Endodermal cell (in vitro differentiated cells): ENCODE measurements around the gene TBPL2. TPM values are rescaled to one million over a fixed set of nuclear protein-coding genes. Genes with fewer than 3 reads are reported as not detected.

Experiments
- DNase-seq: peaks from one replicate; pipeline ENCODE4 v3.0.0-alpha.2; 2017
- H3K27ac ChIP-seq: 2 replicates; pipeline ENCODE4 v1.5.1; 2013; ENCODE audit warnings: mild to moderate bottlenecking, low read depth, low read length, moderate library complexity
- H3K27me3 ChIP-seq: 2 replicates; pipeline ENCODE4 v1.6.1; 2013; ENCODE audit warnings: mild to moderate bottlenecking, low read length, moderate library complexity; ENCODE audit not compliant: insufficient read depth, control insufficient read depth, poor library complexity, severe bottlenecking
- H3K36me3 ChIP-seq: 2 replicates; pipeline ENCODE4 v1.7.0; 2013; ENCODE audit warnings: mild to moderate bottlenecking, low read length, moderate library complexity; ENCODE audit not compliant: control insufficient read depth, insufficient read depth
- H3K4me1 ChIP-seq: one replicate; pipeline ENCODE4 v1.7.0; 2013; ENCODE audit warnings: low read length; ENCODE audit not compliant: control insufficient read depth, insufficient read depth
- H3K4me3 ChIP-seq: 2 replicates; pipeline ENCODE4 v1.5.1; 2013; ENCODE audit warnings: mild to moderate bottlenecking, low read length, moderate library complexity
- H3K9ac ChIP-seq: 2 replicates; pipeline ENCODE4 v1.6.1; 2013; ENCODE audit warnings: mild to moderate bottlenecking, low read length, moderate library complexity; ENCODE audit not compliant: poor library complexity, severe bottlenecking; ENCODE audit errors: extremely low read depth
- H3K9me3 ChIP-seq: 2 replicates; pipeline ENCODE4 v1.6.1; 2013; ENCODE audit warnings: mild to moderate bottlenecking, low read length, moderate library complexity; ENCODE audit not compliant: control insufficient read depth
- H3K27ac Mint-ChIP-seq: 2 replicates; pipeline ENCODE4 v1.8.0; 2020; ENCODE audit warnings: mixed read lengths
- H3K27me3 Mint-ChIP-seq: 2 replicates; pipeline ENCODE4 v1.8.0; 2021; ENCODE audit warnings: mild to moderate bottlenecking, mixed read lengths; ENCODE audit not compliant: insufficient read depth
- H3K36me3 Mint-ChIP-seq: 2 replicates; pipeline ENCODE4 v1.8.0; 2020; ENCODE audit warnings: low read depth, mixed read lengths
- H3K4me1 Mint-ChIP-seq: 2 replicates; pipeline ENCODE4 v1.8.0; 2020; ENCODE audit warnings: mixed read lengths
- H3K4me3 Mint-ChIP-seq: 2 replicates; pipeline ENCODE4 v1.8.0; 2020; ENCODE audit warnings: mild to moderate bottlenecking, moderate library complexity, mixed read lengths
- H3K9me3 Mint-ChIP-seq: 2 replicates; pipeline ENCODE4 v1.8.0; 2020; ENCODE audit warnings: mild to moderate bottlenecking, mixed read lengths
- WGBS, 2 experiments: methylation state at CpG; one replicate each; pipeline versions ENCODE4 v1.1.5 to v1.1.7; 2013; ENCODE audit warnings: missing lambda C conversion rate in 2 of 2, mixed read lengths in 1 of 2; ENCODE audit not compliant: insufficient coverage in 1 of 2, insufficient read length in 1 of 2; 5-methylcytosine and 5-hydroxymethylcytosine counted together
- total RNA-seq, 2 donors: library from RNA; stranded (reverse); fragmentation: NEBNext Ultra II Directional in 1 of 2; extraction: Animal tissue kit (Norgen Biotek cat#: 25700) in 1 of 2; gene quantifications; 2 replicates in 1 of 2; 3 replicates in 1 of 2; pipeline ENCODE4 v1.2.1, GENCODE V29; 2021
- TF ChIP-seq, protein P1 (sequence below): fragments of 200-600 bp; sonication (generic); conservative IDR thresholded peaks from 2 replicates; pipeline ENCODE4 v1.5.0; 2021; ENCODE audit warnings: antibody characterized with exemption, mild to moderate bottlenecking

TBPL2 gene
- total RNA-seq, 2 donors from 2014 or later = not detected

GRCh38 chr14:55387121-55387520 lies 53.3 kb downstream of the TBPL2 start:
- H3K9me3 Mint-ChIP-seq = no peaks in the 10 kb centered on the region
- Histone ChIP-seq H3K9me3 (no peaks in the 10 kb centered on the region), H3K4me3 (no peak overlapping the region), H3K9ac (no peak overlapping the region), H3K4me1 (no peaks in the 10 kb centered on the region), H3K27ac (no peak overlapping the region), H3K27me3 (no peaks in the 10 kb centered on the region), H3K36me3 (peaks cover 39% of the 10 kb centered on the region)
- peaks cover 40% of the 10 kb centered on the region for H3K36me3 Mint-ChIP-seq
- TF ChIP-seq, protein P1, sequence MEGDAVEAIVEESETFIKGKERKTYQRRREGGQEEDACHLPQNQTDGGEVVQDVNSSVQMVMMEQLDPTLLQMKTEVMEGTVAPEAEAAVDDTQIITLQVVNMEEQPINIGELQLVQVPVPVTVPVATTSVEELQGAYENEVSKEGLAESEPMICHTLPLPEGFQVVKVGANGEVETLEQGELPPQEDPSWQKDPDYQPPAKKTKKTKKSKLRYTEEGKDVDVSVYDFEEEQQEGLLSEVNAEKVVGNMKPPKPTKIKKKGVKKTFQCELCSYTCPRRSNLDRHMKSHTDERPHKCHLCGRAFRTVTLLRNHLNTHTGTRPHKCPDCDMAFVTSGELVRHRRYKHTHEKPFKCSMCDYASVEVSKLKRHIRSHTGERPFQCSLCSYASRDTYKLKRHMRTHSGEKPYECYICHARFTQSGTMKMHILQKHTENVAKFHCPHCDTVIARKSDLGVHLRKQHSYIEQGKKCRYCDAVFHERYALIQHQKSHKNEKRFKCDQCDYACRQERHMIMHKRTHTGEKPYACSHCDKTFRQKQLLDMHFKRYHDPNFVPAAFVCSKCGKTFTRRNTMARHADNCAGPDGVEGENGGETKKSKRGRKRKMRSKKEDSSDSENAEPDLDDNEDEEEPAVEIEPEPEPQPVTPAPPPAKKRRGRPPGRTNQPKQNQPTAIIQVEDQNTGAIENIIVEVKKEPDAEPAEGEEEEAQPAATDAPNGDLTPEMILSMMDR = no peak
- H3K27me3 Mint-ChIP-seq = no peaks in the 10 kb centered on the region
- H3K27ac Mint-ChIP-seq = no peak overlapping the region
- 94 to 99% methylated on average over 3 to 4 of the region's 4 CpGs for WGBS, 2 experiments
- H3K4me1 Mint-ChIP-seq = peaks cover 14% of the 10 kb centered on the region
- H3K4me3 Mint-ChIP-seq = no peak overlapping the region
- no peak for DNase-seq

DNA sequence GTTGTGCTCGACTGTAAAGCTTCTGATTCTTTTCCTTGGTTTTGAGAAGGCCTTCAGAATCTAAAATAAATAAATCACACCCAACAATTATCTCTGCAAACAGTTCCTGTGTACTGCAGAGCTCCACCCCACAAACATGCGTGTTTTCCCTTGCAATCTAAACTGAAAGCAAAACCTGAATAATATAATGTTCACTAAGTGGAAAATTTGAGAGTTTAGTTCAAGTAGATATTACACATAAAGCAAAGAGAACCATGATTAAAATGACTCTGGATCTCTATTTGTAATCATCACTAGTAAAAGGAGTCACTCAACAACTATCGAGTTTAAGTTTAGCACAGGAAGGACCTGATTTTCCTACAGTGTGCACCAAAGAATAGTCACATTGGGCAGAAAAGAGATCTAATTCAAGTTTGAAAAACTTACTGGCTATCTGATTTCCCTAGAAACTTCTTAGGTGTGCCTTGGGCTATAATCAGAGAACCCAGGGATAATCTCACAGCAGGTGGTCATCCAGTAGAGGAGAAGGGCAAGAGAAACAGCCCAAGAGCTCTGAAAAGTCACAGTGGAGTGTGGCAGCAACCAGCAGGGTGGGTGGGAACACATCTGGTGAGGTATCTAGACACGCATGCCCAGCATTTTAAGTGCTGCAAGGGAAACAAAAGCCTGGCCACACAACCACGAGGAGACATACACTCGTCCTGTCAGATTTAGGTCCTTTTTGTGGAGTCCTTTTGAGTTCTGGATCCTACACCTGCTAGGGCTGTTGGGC lies 54.2 kb downstream of the TBPL2 start:
- Histone ChIP-seq H3K27ac (no peak overlapping the region), H3K4me3 (no peak overlapping the region), H3K9me3 (no peaks in the 10 kb centered on the region), H3K9ac (no peak overlapping the region), H3K36me3 (peaks cover 47% of the 10 kb centered on the region), H3K27me3 (no peaks in the 10 kb centered on the region), H3K4me1 (no peaks in the 10 kb centered on the region)
- TF ChIP-seq, protein P1 = no peak
- Mint-ChIP-seq H3K4me3 (no peak overlapping the region), H3K27me3 (no peaks in the 10 kb centered on the region), H3K36me3 (peaks cover 43% of the 10 kb centered on the region), H3K9me3 (no peaks in the 10 kb centered on the region), H3K4me1 (peaks cover 16% of the 10 kb centered on the region), H3K27ac (no peak overlapping the region)
- WGBS, 2 experiments = 89 to 91% methylated on average over 4 to 6 of the region's 6 CpGs
- peak; percentile 58 for DNase-seq

DNA sequence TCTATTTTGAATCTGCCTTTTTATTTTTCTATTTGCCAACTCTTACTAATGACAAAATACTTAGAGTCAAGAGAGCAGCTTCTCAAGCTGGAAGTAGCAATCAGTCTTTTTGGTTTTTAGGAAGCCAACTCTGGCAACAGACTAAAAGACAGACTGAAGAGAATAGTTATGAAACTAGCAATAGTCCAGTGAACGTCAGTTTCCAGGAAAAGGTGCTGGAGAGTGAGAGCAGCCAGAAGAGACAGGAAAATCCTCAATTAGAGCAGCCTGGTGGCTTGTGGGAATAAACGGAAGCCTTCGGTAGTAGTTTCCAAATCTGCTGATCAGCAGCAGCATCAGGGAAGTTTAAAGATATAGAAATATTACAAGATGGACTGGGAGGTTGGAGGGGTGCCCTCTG lies 55.9 kb downstream of the TBPL2 start:
- H3K4me3 Mint-ChIP-seq = no peak overlapping the region
- no peak overlapping the region for H3K27ac Mint-ChIP-seq
- no peaks in the 10 kb centered on the region for H3K9me3 Mint-ChIP-seq
- H3K4me3 ChIP-seq = no peak overlapping the region
- H3K27me3 ChIP-seq = no peaks in the 10 kb centered on the region
- H3K4me1 Mint-ChIP-seq = peaks cover 16% of the 10 kb centered on the region
- whole genome bisulfite sequencing, 2 experiments = 92 to 95% methylated on average over 2 to 3 of the region's 3 CpGs
- H3K9ac ChIP-seq = no peak overlapping the region
- peaks cover 52% of the 10 kb centered on the region for H3K36me3 ChIP-seq
- H3K9me3 ChIP-seq = no peaks in the 10 kb centered on the region
- no peak overlapping the region for H3K27ac ChIP-seq
- H3K27me3 Mint-ChIP-seq = no peaks in the 10 kb centered on the region
- peaks cover 45% of the 10 kb centered on the region for H3K36me3 Mint-ChIP-seq
- H3K4me1 ChIP-seq = no peaks in the 10 kb centered on the region
- TF ChIP-seq, protein P1 = no peak
- DNase-seq = no peak
